ENCODE measurements around the gene GABRP. TPM values are rescaled to one million over a fixed set of nuclear protein-coding genes. Genes with fewer than 3 reads are reported as not detected.

GABRP gene
- total and polyA plus RNA-seq, 2 donors (not counting 3 experiments of a cell fraction or from before 2014, with no cell fraction given): 0.66 to 3.0 TPM

- Histone ChIP-seq H2AFZ (ENCODE audit: low read depth, low read length) (no peak overlapping the region), H4K20me1 (replicated peaks; ENCODE audit: control insufficient read depth, extremely low read depth, insufficient read depth, low read length) (no peaks in the 10 kb centered on the region), H3K9ac (replicated peaks; ENCODE audit: extremely low read depth, insufficient read depth, low read length) (no peak overlapping the region), H3K27ac (ENCODE audit: insufficient read depth, low read depth, low read length) (no peak overlapping the region), H3K27me3 (ENCODE audit: control insufficient read depth in 2 of 2, insufficient read depth in 2 of 2, low read length in 2 of 2) (peaks cover 0 to 2% of the 10 kb centered on the region in 2 experiments), H3K4me3 (replicated peaks in 1 of 3; ENCODE audit: insufficient read depth in 1 of 3, low read depth in 1 of 3, low read length in 3 of 3) (no peak overlapping the region), H3K4me2 (ENCODE audit: insufficient read depth, low read length) (no peak overlapping the region), H3K9me3 (replicated peaks; ENCODE audit: control insufficient read depth, insufficient read depth, low read length) (no peaks in the 10 kb centered on the region), H3K4me1 (ENCODE audit: control insufficient read depth, extremely low read depth, insufficient read depth, low read length) (no peaks in the 10 kb centered on the region), H3K36me3 (ENCODE audit: control insufficient read depth in 2 of 2, extremely low read depth in 1 of 2, insufficient read depth in 2 of 2, low read length in 2 of 2) (no peaks in the 10 kb centered on the region), H3K79me2 (ENCODE audit: control insufficient read depth, insufficient read depth, low read length) (no peaks in the 10 kb centered on the region), H3K9me1 (replicated peaks; ENCODE audit: control insufficient read depth, extremely low read depth, insufficient read depth, low read length) (no peaks in the 10 kb centered on the region)
- FAIRE-seq (no peak), DNase-seq (ENCODE audit: low read depth, low spot score) (no peak)
- no TSS peak for BruUV-seq (replicated peaks)
- POLR2A ChIA-PET: no interaction called here
- no peak for TF ChIP-seq POLR2AphosphoS5 (IDR thresholded peaks at IDR 0.05; ENCODE audit: insufficient read depth, low read depth, low read length)
- TF ChIP-seq EZH2 (IDR thresholded peaks at IDR 0.05; ENCODE audit: borderline replicate concordance, low read depth, low read length, severe bottlenecking): no peak
- TF ChIP-seq, protein P1, sequence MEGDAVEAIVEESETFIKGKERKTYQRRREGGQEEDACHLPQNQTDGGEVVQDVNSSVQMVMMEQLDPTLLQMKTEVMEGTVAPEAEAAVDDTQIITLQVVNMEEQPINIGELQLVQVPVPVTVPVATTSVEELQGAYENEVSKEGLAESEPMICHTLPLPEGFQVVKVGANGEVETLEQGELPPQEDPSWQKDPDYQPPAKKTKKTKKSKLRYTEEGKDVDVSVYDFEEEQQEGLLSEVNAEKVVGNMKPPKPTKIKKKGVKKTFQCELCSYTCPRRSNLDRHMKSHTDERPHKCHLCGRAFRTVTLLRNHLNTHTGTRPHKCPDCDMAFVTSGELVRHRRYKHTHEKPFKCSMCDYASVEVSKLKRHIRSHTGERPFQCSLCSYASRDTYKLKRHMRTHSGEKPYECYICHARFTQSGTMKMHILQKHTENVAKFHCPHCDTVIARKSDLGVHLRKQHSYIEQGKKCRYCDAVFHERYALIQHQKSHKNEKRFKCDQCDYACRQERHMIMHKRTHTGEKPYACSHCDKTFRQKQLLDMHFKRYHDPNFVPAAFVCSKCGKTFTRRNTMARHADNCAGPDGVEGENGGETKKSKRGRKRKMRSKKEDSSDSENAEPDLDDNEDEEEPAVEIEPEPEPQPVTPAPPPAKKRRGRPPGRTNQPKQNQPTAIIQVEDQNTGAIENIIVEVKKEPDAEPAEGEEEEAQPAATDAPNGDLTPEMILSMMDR (IDR thresholded peaks at IDR 0.05; ENCODE audit: extremely low read depth in 1 of 2, insufficient read depth in 1 of 2, low read depth in 1 of 2, low read length in 2 of 2): no peak
- TF ChIP-seq POLR2A (IDR thresholded peaks at IDR 0.05; ENCODE audit: low read depth, low read length): no peak
- TF ChIP-seq, protein P2, sequence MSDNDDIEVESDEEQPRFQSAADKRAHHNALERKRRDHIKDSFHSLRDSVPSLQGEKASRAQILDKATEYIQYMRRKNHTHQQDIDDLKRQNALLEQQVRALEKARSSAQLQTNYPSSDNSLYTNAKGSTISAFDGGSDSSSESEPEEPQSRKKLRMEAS (IDR thresholded peaks at IDR 0.05; ENCODE audit: insufficient read depth, insufficient read length): no peak
- no peak for TF ChIP-seq GATA2 (IDR thresholded peaks at IDR 0.05; ENCODE audit: insufficient read depth, insufficient read length, low read depth, low read length)
- TF ChIP-seq JUN (IDR thresholded peaks at IDR 0.05; ENCODE audit: borderline replicate concordance, insufficient read depth, insufficient read length, low read depth): no peak
- no peak for TF ChIP-seq MYC (IDR thresholded peaks at IDR 0.05; ENCODE audit: low read depth, low read length)
- no peak for TF ChIP-seq FOS (IDR thresholded peaks at IDR 0.05; ENCODE audit: borderline replicate concordance, insufficient read depth, low read length)
- CTCF ChIA-PET: no interaction called here
- dilution Hi-C loops (cut with MboI; ENCODE audit: extremely low pct_ligation_motif_present, low sequenced_read_pairs): no loop called here
- intact Hi-C loops (cut with micrococcal nuclease): no loop called here
Measured at GRCh38 chr5:170737591-170737990, 45.9 kb upstream of the GABRP start.

All from endothelial cell of umbilical vein (primary cell).